Measurements from ENCODE around the gene SCN5A.

The SCN5A gene
- 0.31 to 0.47 reads per million in 2 donors for total RNA-seq

- peak; percentile 10 to 49 (median 26) for DNase-seq
Observed at GRCh38 chr3:38649500-38650247, at the start of gene SCN5A. SCN5A (minus strand) TSS chr3:38649687; CDS start chr3:38633307, 16,380 bp downstream.

GRCh38 chr3:38698760-38699159, 49.3 kb upstream of the SCN5A start:
- DNase-seq, result no peak

DNA sequence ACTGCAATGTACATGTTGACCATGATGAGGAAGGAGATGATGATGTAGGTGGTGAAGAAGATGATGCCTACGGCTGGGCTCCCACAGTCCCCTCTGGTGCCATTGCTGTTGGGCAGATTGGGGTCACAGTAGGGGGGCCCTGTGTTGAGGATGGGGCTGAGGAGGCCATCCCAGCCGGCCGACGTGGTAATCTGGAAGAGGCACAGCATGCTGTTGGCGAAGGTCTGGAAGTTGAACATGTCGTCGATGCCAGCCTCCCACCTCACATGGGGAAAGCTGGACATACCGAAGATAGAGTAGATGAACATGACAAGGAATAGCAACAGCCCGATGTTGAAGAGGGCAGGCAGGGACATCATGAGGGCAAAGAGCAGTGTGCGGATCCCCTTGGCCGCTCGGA, 48.6 kb upstream of the SCN5A start:
- no peak for DNase-seq

- DNase-seq, result no peak
Observed at GRCh38 chr3:38696034-38696433, 46.5 kb upstream of the SCN5A start.

- DNase-seq, result no peak
Observed at GRCh38 chr3:38690185-38690584, 40.7 kb upstream of the SCN5A start.

- no peak for DNase-seq
Observed at GRCh38 chr3:38689774-38690173, 40.3 kb upstream of the SCN5A start.

DNA sequence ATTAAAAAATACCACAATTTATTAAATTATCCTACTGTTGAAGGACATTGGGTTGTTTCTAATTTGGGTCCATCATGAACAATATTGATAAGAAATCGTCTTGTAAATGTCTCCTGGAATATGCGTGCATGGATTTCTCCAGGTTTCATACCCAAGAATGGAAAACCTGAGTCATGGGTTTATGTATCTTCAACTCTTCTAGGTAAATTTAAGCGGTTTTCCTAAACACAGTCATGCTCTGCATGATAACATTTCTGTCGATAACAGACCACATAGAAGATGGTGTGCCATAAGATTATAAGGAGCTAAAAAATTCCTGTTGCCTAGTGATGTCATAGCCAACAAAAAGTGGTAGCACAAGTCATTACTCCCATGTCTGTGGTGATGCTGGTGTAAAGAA, 39.9 kb upstream of the SCN5A start:
- DNase-seq, result no peak

DNA sequence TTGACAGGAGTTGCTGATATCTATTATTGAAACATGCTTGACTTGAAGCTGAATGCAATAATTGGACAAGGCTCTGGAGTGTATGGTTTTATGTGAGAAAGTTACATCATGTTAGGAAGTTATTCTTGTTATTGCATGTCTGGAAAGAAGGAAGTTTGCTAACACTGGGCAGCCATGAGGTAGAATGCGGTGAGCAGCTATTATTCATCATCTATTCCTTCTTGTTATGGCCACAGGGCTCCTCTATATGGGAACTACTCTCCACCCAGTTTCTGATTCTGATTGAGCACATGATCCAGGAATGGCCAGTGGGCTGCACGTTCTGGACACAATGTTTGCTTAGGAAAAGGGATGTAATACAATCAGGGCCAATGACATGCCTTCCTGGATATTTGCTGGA, 37.8 kb upstream of the SCN5A start:
- no peak for DNase-seq

- no peak for DNase-seq
Observed at GRCh38 chr3:38684546-38684945, 35.1 kb upstream of the SCN5A start.

DNA sequence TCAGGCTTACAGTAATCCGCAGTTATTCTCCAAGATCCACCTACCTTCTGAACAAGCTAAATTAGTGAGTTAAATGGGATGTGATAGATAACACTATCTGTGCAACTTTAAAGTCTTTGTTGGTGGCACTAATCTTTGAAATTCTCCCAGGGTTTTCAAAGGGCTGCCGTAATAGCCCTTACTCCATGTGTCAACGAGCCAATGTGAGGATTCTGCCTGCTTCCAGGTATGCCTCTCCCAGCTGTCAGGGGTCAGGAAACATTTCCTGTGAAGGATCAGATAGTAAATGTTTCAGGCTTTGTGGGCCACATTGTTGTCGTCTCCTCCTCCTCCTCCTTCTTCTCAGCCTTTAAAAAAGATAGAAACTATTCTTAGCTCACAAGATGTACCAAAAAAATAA, 20.2 kb upstream of the SCN5A start:
- DNase-seq, result no peak

GRCh38 chr3:38662544-38662943, 13.1 kb upstream of the SCN5A start:
- DNase-seq, result peak in 1 of 5 experiments; percentile 30

- no peak for DNase-seq
Observed at GRCh38 chr3:38658841-38659240, 9.4 kb upstream of the SCN5A start.

DNA sequence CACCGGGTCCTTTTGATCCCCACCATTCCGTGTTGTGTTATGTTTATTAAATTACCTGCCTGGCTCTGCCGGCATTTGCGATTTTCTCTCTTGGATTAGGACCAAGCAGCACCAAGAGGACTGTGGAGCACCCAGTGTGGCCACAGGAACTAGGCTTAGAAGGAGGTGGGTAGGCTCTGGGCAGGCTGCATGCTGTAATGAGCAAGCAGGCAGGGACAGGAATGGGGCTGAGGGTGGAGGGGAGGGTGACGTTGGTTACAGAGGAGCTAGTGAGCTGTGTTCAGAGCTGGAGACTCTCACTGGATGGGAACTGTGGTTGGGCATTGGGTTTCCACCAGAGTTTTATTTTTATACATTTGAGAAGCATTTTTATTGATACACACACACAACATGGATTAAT, 7.9 kb upstream of the SCN5A start:
- DNase-seq, result no peak

GRCh38 chr3:38655708-38656300, 6.3 kb upstream of the SCN5A start:
- DNase-seq, result peak in 1 of 5 experiments; percentile 49

DNA sequence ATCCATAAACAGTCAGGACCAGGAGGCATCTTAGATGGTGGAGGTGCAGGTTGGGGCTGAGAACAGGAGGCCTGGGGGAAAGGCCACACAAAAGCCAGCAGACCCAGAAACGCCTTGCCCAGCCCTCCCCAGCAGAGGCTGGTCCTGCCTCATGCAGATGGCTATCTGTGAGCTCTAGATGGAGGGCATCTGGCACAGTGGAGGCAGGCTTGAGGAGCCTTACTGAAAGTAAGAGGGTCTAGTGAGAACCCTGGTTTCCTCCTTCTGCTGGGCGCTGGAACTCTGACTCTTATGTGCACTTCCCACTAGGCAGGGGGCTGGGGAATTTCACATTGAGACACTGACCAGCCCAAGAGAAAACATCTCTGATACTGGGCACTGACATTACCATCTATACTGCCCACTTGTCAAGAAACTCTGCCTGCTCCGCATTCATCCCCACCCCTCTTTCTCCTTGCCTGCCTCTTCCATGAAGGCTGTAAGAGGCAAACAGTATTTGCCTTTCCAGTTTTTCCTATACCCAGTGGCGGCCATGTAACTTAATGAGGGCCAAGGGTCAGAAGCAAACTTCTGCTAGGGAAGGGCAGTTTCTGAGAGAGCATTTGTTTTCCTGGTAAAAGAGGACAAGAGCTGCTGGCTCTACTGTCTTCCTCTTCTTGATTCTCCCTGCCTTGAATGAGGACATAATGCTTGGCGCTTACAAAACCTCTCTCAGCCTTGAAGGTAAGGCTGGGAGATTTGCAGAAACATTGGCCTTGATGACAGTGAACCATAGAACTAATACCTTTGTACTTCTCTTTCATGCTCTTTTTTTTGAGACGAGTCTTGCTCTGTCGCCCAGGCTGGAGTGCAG, 4.4 kb upstream of the SCN5A start:
- DNase-seq, result no peak

DNA sequence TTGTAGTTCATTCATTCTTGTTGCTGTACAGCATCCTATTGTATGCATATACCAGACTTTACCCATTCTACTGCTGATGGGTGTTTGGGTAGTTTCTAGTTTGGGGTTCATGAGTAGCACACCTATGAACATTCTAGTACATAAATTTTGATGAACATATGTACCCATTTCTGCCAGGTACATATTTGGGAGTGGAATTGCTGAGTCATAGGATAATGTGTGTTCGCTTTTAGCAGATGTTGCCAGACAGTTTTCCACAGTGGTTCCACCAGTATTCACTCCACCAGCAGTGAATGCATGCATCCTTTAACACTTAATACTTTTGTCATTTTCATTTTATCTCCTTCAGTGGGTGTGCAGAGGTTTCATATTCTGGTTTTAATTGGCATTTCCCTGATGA, 3.4 kb upstream of the SCN5A start:
- DNase-seq, result no peak

DNA sequence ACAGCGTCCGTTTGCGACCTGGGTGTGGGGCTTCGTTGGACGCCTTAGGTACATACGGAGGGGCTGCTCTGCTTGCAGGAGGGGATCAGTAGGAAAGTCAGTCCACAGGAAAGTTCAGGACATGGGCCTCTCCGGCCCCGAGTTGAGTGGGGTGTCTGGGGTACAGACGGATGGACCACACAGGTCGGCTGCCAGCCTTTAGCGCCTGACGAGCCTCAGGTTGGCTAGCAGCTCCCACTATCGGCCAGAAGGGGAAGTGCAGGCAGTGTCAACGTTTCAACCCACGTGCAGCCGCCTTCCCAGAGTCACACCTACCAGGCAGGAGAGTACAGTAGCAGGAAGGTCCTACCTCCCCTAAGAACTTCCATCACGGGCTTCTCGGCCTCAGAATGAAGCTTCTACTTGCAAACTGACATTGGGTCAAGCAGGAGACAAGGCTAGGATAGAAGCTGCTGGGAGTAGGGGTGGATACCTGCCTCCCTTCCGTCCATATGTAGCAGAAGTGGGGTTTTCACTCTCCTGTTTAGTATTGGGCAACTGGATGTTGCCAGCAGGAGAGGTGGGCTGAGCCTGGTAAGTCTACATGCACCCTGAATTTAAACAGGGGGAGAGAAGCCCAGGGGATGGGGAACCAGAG, 1.8 kb upstream of the SCN5A start:
- peak; percentile 31 to 63 (median 57) for DNase-seq

DNA sequence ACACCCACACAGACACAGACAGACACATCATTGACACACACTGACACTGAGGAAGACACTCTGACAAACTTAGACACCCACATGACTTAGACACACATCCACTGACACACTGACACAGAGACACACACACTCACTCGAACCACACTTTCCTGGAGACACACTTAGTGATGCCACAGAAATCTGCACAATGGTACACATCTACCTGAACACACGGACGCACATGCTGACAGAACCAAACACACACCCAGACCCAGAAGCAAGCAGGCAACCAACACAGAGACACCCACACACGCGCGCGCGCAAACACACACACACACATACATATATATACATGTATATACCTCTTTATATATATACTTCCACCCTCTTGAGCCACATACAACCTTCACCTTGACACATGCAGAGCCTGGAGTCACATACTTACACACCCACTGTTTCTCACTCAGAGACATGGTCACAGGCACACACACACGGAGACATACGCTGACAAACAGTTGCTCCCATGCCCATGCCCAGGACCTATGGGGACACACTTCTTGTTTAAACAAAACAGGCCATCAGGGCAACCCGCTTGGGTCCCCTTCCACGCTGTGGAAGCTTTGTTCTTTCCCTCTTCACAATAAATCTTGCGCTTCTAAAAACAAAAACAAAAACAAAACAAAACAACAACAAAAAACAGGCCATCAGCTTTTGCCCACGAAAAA, 913 bp upstream of the SCN5A start:
- peak in 1 of 5 experiments; percentile 19 for DNase-seq

- no peak for DNase-seq
Observed at GRCh38 chr3:38648659-38649499, 608 bp downstream of the SCN5A start.

GRCh38 chr3:38648024-38648658, 1.3 kb downstream of the SCN5A start:
- no peak for DNase-seq
